H1 (cell line): ENCODE measurements around the gene PPM1L. TPM values are rescaled to one million over a fixed set of nuclear protein-coding genes. Genes with fewer than 3 reads are reported as not detected.

ENCODE experiments used
- CBX8 ChIP-seq: fragments of 300-800, 300-1000 bp; sonication (generic); IDR thresholded peaks from 2 replicates; pipeline ENCODE4 v1.7.1; 2016; ENCODE audit warnings: low read depth, low read length, borderline replicate concordance
- CHD2 ChIP-seq: IDR thresholded peaks from 2 replicates; pipeline ENCODE4 v1.6.1; 2012; ENCODE audit warnings: low read length, improper control_type of control experiment
- CHD7 ChIP-seq: fragments of 300-600 bp; sonication (generic); IDR thresholded peaks from 2 replicates; pipeline ENCODE4 v1.7.1; 2012; ENCODE audit warnings: low read length, moderate library complexity, mild to moderate bottlenecking, inconsistent platforms; ENCODE audit not compliant: insufficient replicate concordance
- HDAC6 ChIP-seq: IDR thresholded peaks from one replicate; pipeline ENCODE4 v1.7.1; 2012; ENCODE audit warnings: low read depth, mild to moderate bottlenecking, inconsistent platforms, low read length, moderate library complexity
- JUND ChIP-seq: IDR thresholded peaks from 2 replicates; pipeline ENCODE4 v1.6.1; 2011; ENCODE audit warnings: mild to moderate bottlenecking, improper control_type of control experiment, low read length
- KDM5A ChIP-seq: fragments of 200-600 bp; IDR thresholded peaks from 2 replicates; pipeline ENCODE4 v1.7.1; 2012; ENCODE audit warnings: mild to moderate bottlenecking, low read length, inconsistent platforms, mixed read lengths
- MAX ChIP-seq: IDR thresholded peaks from 2 replicates; pipeline ENCODE4 v1.6.1; 2012; ENCODE audit warnings: inconsistent platforms
- polyA plus RNA-seq, 7 experiments: library from polyadenylated mRNA; depleted of rRNA in 3 of 7; stranded (reverse) in 5 of 7; unstranded in 2 of 7; fragments of >200 nt in 5 of 7; fragments of 200-250 nt in 2 of 7; gene quantifications; 1 replicate in 5 of 7; 2 replicates in 1 of 7; 4 replicates in 1 of 7; pipeline versions ENCODE4 v1.2.1 to v1.2.3, GENCODE V29; 2011 to 2013; ENCODE audit warnings: missing spikeins in 2 of 7, mixed read lengths in 2 of 7
- total RNA-seq: library from RNA; stranded (reverse); fragmentation: NEBNext Ultra II Directional; extraction: Animal tissue kit (Norgen Biotek cat#: 25700); gene quantifications from 2 replicates; pipeline ENCODE4 v1.2.1, GENCODE V29; 2021

Gene PPM1L
- total and polyA plus RNA-seq, 2 of the 8 experiments (the other 6 are each of a cell fraction or from before 2014, with no cell fraction given), result 2.8 to 18.1 TPM

GRCh38 chr3:161070980-161071663 is 315.1 kb downstream of the PPM1L start (continued):
- TF ChIP-seq CHD7, result no peak
- no peak for TF ChIP-seq CBX8
- TF ChIP-seq MAX, result no peak
- no peak for TF ChIP-seq KDM5A
- no peak for TF ChIP-seq CHD2
- no peak for TF ChIP-seq HDAC6
- TF ChIP-seq JUND, result no peak
- TF ChIP-seq, all 59 proteins: peak for 0
